OCI-LY3 (cell line): ENCODE data around the gene OTOP2.

Experiments used
- CTCF ChIP-seq: fragments of 200-600, 300-600 bp; sonication (generic); IDR thresholded peaks from 2 replicates; pipeline ENCODE4 v1.5.1; 2014; ENCODE audit warnings: antibody characterized with exemption, low read length, low read depth
- EZH2phosphoT487 ChIP-seq: fragments of 200-600 bp; shearing (Covaris generic); IDR thresholded peaks from 2 replicates; pipeline ENCODE4 v1.6.1; 2018; ENCODE audit warnings: antibody characterized with exemption, mixed run types, low read depth

- no peak for TF ChIP-seq CTCF
- no peak for TF ChIP-seq EZH2phosphoT487
Observed at GRCh38 chr17:74981318-74981978, 57.4 kb downstream of the OTOP2 start.
